K562 (cell line): ENCODE results near the gene PDLIM5. TPM values are rescaled to one million over a fixed set of nuclear protein-coding genes. Genes with fewer than 3 reads are reported as not detected.
A peak's percentile ranks its signal among the peaks of the same experiment; 100 is the strongest.

Experiments used
- ARID1B ChIP-seq: fragments of 450-650 bp; IDR thresholded peaks from 2 replicates; pipeline ENCODE4 v1.6.1; 2016; ENCODE audit warnings: antibody characterized with exemption, mild to moderate bottlenecking, inconsistent platforms
- DPF2 ChIP-seq: fragments of 450-650 bp; IDR thresholded peaks from 2 replicates; pipeline ENCODE4 v1.6.1; 2016
- FOSL1 ChIP-seq: fragments of 200-800 bp; sonication (Bioruptor generic); conservative IDR thresholded peaks from 2 replicates; pipeline ENCODE4 v1.6.1; 2016; ENCODE audit warnings: missing genetic modification characterization, missing compliant biosample characterization
- GATA2 ChIP-seq: sonication (generic); formaldehyde crosslinking; IDR thresholded peaks from 2 replicates; pipeline ENCODE4 v1.4.0; 2020; ENCODE audit warnings: mild to moderate bottlenecking, missing genetic modification reagents
- IRF1 ChIP-seq: sonication (generic); formaldehyde crosslinking; IDR thresholded peaks from 2 replicates; pipeline ENCODE4 v1.8.0; 2022; ENCODE audit warnings: missing genetic modification reagents, mild to moderate bottlenecking, borderline replicate concordance
- POLR2B ChIP-seq: fragments of 450-650 bp; IDR thresholded peaks from 2 replicates; pipeline ENCODE4 v1.6.1; 2018; ENCODE audit warnings: low read depth; ENCODE audit not compliant: partially characterized antibody
- PPARD ChIP-seq: fragments of 250-450 bp; sonication (Bioruptor Pico); IDR thresholded peaks from 2 replicates; pipeline ENCODE4 v1.8.0; 2022; ENCODE audit warnings: inconsistent platforms, mild to moderate bottlenecking, moderate library complexity
- RAD51 ChIP-seq: fragments of 450-650 bp; IDR thresholded peaks from 2 replicates; pipeline ENCODE4 v1.7.1; 2016; ENCODE audit warnings: low read depth, mild to moderate bottlenecking, borderline replicate concordance
- SREBF1 ChIP-seq: fragments of 150-350 bp; IDR thresholded peaks from 2 replicates; pipeline ENCODE4 v1.6.1; 2014; ENCODE audit warnings: antibody characterized with exemption, low read depth, low read length, borderline replicate concordance
- TAL1 ChIP-seq: fragments of 450-650 bp; IDR thresholded peaks from 2 replicates; pipeline ENCODE4 v1.6.1; 2016; ENCODE audit warnings: mild to moderate bottlenecking
- TSHZ1 ChIP-seq: fragments of 250-450 bp; sonication (Bioruptor Pico); IDR thresholded peaks from 2 replicates; pipeline ENCODE4 v1.4.0; 2020; ENCODE audit warnings: mild to moderate bottlenecking, moderate library complexity
- ZKSCAN3 ChIP-seq: fragments of 250-450 bp; sonication (Bioruptor Pico); IDR thresholded peaks from 2 replicates; pipeline ENCODE4 v1.4.0; 2020
- ZNF232 ChIP-seq: sonication (generic); formaldehyde crosslinking; IDR thresholded peaks from 2 replicates; pipeline ENCODE4 v1.8.0; 2022; ENCODE audit warnings: mild to moderate bottlenecking, missing genetic modification reagents
- ZNF347 ChIP-seq: fragments of 450-650 bp; formaldehyde crosslinking; IDR thresholded peaks from 2 replicates; pipeline ENCODE4 v1.4.0; 2020; ENCODE audit warnings: low read depth, mild to moderate bottlenecking, moderate library complexity
- ZNF449 ChIP-seq: fragments of 250-450 bp; sonication (Bioruptor Pico); IDR thresholded peaks from 2 replicates; pipeline ENCODE4 v1.8.0; 2022; ENCODE audit warnings: moderate library complexity, mild to moderate bottlenecking, inconsistent platforms
- ZNF507 ChIP-seq: conservative IDR thresholded peaks from 2 replicates; pipeline ENCODE4 v1.6.1; 2017; ENCODE audit warnings: missing genetic modification characterization, missing compliant biosample characterization
- ZNF655 ChIP-seq: fragments of 250-450 bp; sonication (Bioruptor Pico); IDR thresholded peaks from 2 replicates; pipeline ENCODE4 v1.5.0; 2021
- polyA plus RNA-seq, 8 experiments: library from polyadenylated mRNA; depleted of rRNA in 4 of 8; stranded (reverse) in 5 of 8; unstranded in 3 of 8; fragments of >200 nt; fragmentation: Nextera tagmentation in 2 of 8; fragmentation: Illumina TruSeq in 1 of 8; extraction: Ambion mirVana in 2 of 8; extraction: Trizol in 1 of 8; gene quantifications; 2 replicates each; pipeline versions ENCODE4 v1.2.1 to v1.2.3, GENCODE V29; 2011 to 2014; ENCODE audit warnings: inconsistent platforms in 1 of 8, missing spikeins in 1 of 8
- total RNA-seq, 7 experiments: library from RNA; depleted of rRNA in 6 of 7; stranded (reverse); fragments of >200 nt in 6 of 7; fragmentation: Illumina TruSeq in 2 of 7; extraction: Trizol in 2 of 7; gene quantifications; 2 replicates each; pipeline versions ENCODE4 v1.2.1 to v1.2.3, GENCODE V29; 2011 to 2021; ENCODE audit warnings: low replicate concordance in 1 of 7

PDLIM5 gene
- total and polyA plus RNA-seq, 9 of the 15 experiments (the other 6 are each of a cell fraction or from before 2014, with no cell fraction given) = 36.9 to 127 (median 62.5) TPM

- no peak for TF ChIP-seq TSHZ1 (CRISPR knock-in tag)
- TF ChIP-seq IRF1 (CRISPR knock-in tag) = no peak
- TF ChIP-seq POLR2B = no peak
- TF ChIP-seq ZNF655 = no peak
- no peak for TF ChIP-seq ZNF347 (CRISPR knock-in tag)
- TF ChIP-seq DPF2 = peak; percentile 52; the same call in 1 of the 2 replicates
- TF ChIP-seq ZNF507 (tag) = no peak
- no peak for TF ChIP-seq ZNF449 (CRISPR knock-in tag)
- TF ChIP-seq FOSL1 (tag) = peak; percentile 45; the same call in 1 of the 2 replicates
- no peak for TF ChIP-seq SREBF1
- TF ChIP-seq ZNF232 = no peak
- no peak for TF ChIP-seq PPARD
- no peak for TF ChIP-seq RAD51
- TF ChIP-seq ZKSCAN3 (CRISPR knock-in tag) = no peak
- TF ChIP-seq ARID1B = peak; percentile 51; the same call in 1 of the 2 replicates
- TF ChIP-seq GATA2 = no peak
- TF ChIP-seq TAL1 = no peak
- TF ChIP-seq, all 486 proteins: peak for 11
These were observed 39.1 kb upstream of the PDLIM5 start (continued) for GRCh38 chr4:94412658-94413038.
